Measurements from ENCODE around the gene CYP2C8.

GRCh38 chr10:95116869-95117269 lies 47.6 kb upstream of the CYP2C8 start:
- TF ChIP-seq CTCF (IDR thresholded peaks at IDR 0.05) (no peak), ZFX (IDR thresholded peaks at IDR 0.05; ENCODE audit: borderline replicate concordance) (no peak)

All from 22Rv1 (cell line).